CD8-positive, alpha-beta memory T cell (primary cell): ENCODE results near the gene BTD. TPM values are rescaled to one million over a fixed set of nuclear protein-coding genes. Genes with fewer than 3 reads are reported as not detected.

ENCODE experiments used
- CTCF ChIA-PET: fragments of 350-600 bp; sonication (Branson Sonifier 250); formaldehyde crosslinking; loops from one replicate; lab custom pipeline; 2021; ENCODE audit warnings: antibody characterized with exemption; lab: Charles Lee
- POLR2A ChIA-PET: fragments of 350-600 bp; sonication (Branson Sonifier 250); formaldehyde crosslinking; loops from one replicate; lab custom pipeline; 2021; ENCODE audit warnings: antibody characterized with exemption; lab: Charles Lee
- DNase-seq, 5 donors: peaks; one replicate each; pipeline versions ENCODE4 v3.0.0 to v3.0.0-alpha.2; 2020 to 2022; ENCODE audit warnings: mixed read lengths in 1 of 5
- H3K27ac ChIP-seq: one replicate; pipeline ENCODE4 v1.7.0; 2013; ENCODE audit warnings: low read depth, mild to moderate bottlenecking, low read length, moderate library complexity
- H3K27me3 ChIP-seq: 2 replicates; pipeline ENCODE4 v1.7.0; 2013; ENCODE audit warnings: low read length, mild to moderate bottlenecking; ENCODE audit not compliant: insufficient read depth, poor library complexity, severe bottlenecking
- H3K36me3 ChIP-seq: 2 replicates; pipeline ENCODE4 v1.7.0; 2013; ENCODE audit warnings: mild to moderate bottlenecking, low read length, moderate library complexity; ENCODE audit not compliant: insufficient read depth
- H3K4me1 ChIP-seq: 2 replicates; pipeline ENCODE4 v1.7.0; 2013; ENCODE audit warnings: mild to moderate bottlenecking, low read length, moderate library complexity; ENCODE audit not compliant: insufficient read depth
- H3K4me3 ChIP-seq: 2 replicates; pipeline ENCODE4 v1.7.0; 2013; ENCODE audit warnings: mild to moderate bottlenecking, low read length
- H3K9me3 ChIP-seq: 2 replicates; pipeline ENCODE4 v1.7.0; 2013; ENCODE audit warnings: mild to moderate bottlenecking, low read length
- H3K27ac Mint-ChIP-seq, 8 donors: one replicate each; pipeline ENCODE4 v1.8.0; 2020 to 2021; ENCODE audit warnings: mixed read lengths in 8 of 8, mild to moderate bottlenecking in 6 of 8, inconsistent platforms in 3 of 8, moderate library complexity in 3 of 8
- H3K27me3 Mint-ChIP-seq, 2 donors: one replicate each; pipeline ENCODE4 v1.8.0; 2020 to 2021; ENCODE audit warnings: mixed read lengths in 2 of 2, mild to moderate bottlenecking in 1 of 2, moderate library complexity in 1 of 2
- H3K36me3 Mint-ChIP-seq, 3 donors: one replicate each; pipeline ENCODE4 v1.8.0; 2020 to 2021; ENCODE audit warnings: mixed read lengths in 3 of 3, inconsistent platforms in 1 of 3, mild to moderate bottlenecking in 1 of 3
- H3K4me1 Mint-ChIP-seq, 3 donors: one replicate each; pipeline ENCODE4 v1.8.0; 2020 to 2021; ENCODE audit warnings: mixed read lengths in 3 of 3, inconsistent platforms in 1 of 3, mild to moderate bottlenecking in 1 of 3
- H3K4me3 Mint-ChIP-seq, 7 donors: one replicate each; pipeline ENCODE4 v1.8.0; 2020 to 2021; ENCODE audit warnings: mixed read lengths in 7 of 7, mild to moderate bottlenecking in 6 of 7, moderate library complexity in 4 of 7, inconsistent platforms in 2 of 7
- H3K9me3 Mint-ChIP-seq, 5 donors: one replicate each; pipeline ENCODE4 v1.8.0; 2020 to 2022; ENCODE audit warnings: mixed read lengths in 5 of 5, mild to moderate bottlenecking in 3 of 5, moderate library complexity in 2 of 5, inconsistent platforms in 1 of 5
- polyA plus RNA-seq: library from polyadenylated mRNA; unstranded; fragments of 300-500 nt; fragmentation: Illumina TruSeq; gene quantifications from one replicate; pipeline ENCODE4 v1.2.3, GENCODE V29; 2021
- total RNA-seq, 2 experiments: library from RNA; stranded (reverse); gene quantifications; one replicate each; pipeline ENCODE4 v1.2.3, GENCODE V29; 2021

The BTD gene
- total and polyA plus RNA-seq, 3 experiments from 2014 or later: 5.5 to 20.7 (median 6.0) TPM

DNA sequence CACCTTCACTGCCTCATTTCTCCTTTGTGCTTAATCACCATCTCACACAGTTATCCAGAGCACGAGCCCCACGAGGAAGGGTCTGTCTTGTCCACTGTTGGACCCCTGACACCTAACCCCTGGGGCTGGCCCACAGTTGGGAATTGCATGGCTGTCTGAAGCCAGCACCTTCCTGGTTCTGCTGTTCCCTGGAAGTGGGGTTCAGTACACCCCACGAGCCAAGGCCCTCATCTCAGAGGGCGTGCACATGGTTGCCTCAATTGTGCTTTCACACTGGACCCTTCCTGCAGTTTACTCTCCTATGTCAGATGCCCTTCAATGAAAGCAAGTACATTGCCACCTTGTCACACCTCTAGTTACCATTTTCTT lies 30.7 kb downstream of the BTD start:
- no peaks in the 10 kb centered on the region for H3K9me3 Mint-ChIP-seq
- POLR2A ChIA-PET: no interaction called here
- Histone ChIP-seq H3K4me1 (peaks cover 21% of the 10 kb centered on the region), H3K27ac (no peak overlapping the region), H3K27me3 (no peaks in the 10 kb centered on the region), H3K9me3 (no peaks in the 10 kb centered on the region), H3K4me3 (no peak overlapping the region), H3K36me3 (no peaks in the 10 kb centered on the region)
- no peak for DNase-seq
- H3K4me3 Mint-ChIP-seq: no peak overlapping the region
- H3K27ac Mint-ChIP-seq: peak overlapping the region in 2 of 8 donors; percentile 18 to 64
- H3K4me1 Mint-ChIP-seq: peaks cover 25 to 47% (median 47%) of the 10 kb centered on the region in 3 donors
- no peaks in the 10 kb centered on the region for H3K27me3 Mint-ChIP-seq
- CTCF ChIA-PET: no interaction called here
- H3K36me3 Mint-ChIP-seq: peaks cover 0 to 8% (median 8%) of the 10 kb centered on the region in 3 donors

DNA sequence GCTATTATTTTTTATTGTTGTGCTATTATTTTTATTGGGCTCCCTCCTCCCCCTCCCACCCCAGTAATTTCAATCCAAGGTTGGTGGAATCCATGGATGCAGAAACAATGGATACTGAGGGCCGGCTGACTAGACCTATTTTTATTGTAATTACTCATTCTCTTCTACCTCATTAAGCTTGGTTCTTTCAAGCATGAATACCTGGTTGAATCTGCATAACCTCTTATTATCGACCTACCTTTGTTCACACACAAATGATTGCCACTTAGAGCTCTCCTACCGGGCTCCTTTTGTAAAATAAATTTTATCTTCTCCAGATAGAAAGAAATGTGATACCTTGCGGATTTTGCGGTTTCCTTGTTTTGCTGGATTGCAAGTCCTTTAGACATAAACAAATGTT lies 31.6 kb downstream of the BTD start:
- Histone ChIP-seq H3K4me3 (no peak overlapping the region), H3K4me1 (peaks cover 21% of the 10 kb centered on the region), H3K36me3 (no peaks in the 10 kb centered on the region), H3K27me3 (no peaks in the 10 kb centered on the region), H3K9me3 (no peaks in the 10 kb centered on the region), H3K27ac (no peak overlapping the region)
- H3K4me3 Mint-ChIP-seq: no peak overlapping the region
- no peak for DNase-seq
- H3K27me3 Mint-ChIP-seq: no peaks in the 10 kb centered on the region
- H3K9me3 Mint-ChIP-seq: no peaks in the 10 kb centered on the region
- CTCF ChIA-PET: no interaction called here
- H3K27ac Mint-ChIP-seq: no peak overlapping the region
- peaks cover 0 to 9% (median 6%) of the 10 kb centered on the region in 3 donors for H3K36me3 Mint-ChIP-seq
- POLR2A ChIA-PET: no interaction called here
- peaks cover 33 to 56% (median 53%) of the 10 kb centered on the region in 3 donors for H3K4me1 Mint-ChIP-seq

DNA sequence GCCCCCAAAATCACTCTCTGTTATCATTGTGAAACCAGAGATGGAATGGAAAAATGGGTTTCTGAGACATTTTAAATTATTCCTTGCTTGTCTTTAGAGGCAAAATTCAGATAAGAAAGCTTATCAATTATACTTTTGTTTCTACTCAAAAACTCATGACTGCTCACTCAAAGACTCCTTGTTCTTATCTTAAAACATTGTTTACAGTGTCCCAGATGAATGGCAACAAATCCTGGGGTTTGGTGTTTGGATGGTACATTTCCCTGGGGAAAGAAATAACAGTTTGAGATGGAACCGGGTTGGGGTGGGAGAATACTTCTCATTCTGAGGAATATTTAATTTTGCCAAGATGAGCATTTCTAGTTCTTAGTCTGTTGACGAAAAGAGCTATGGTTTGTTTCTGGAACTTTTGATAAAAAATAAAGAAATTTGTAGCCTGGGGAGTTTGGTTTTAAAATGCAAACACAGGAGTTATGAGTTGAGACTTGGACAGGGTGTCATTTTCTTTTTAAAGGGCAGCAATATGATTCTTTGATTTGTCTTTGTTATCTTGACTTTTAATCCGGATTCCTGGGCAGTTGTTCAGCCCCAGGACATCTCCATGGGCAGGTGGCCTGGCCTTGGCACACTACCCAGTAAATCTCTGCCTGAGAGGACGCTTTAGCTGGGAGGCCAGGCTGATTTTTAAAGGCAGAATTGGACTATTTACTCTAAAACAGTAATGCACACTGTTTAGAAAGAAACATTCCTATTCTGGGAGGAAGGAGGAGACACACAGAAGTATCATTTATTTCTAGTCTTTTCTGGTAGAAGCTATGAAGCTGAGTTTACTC lies 32.4 kb downstream of the BTD start:
- no peak overlapping the region for H3K27ac ChIP-seq
- peak overlapping the region in 1 of 8 donors; percentile 46 for H3K27ac Mint-ChIP-seq
- H3K9me3 Mint-ChIP-seq: no peaks in the 10 kb centered on the region
- ChIA-PET CTCF (interaction anchor here (2.0 kb wide), 1 partner anchor 7 kb away, joined by 7 read pairs; no protein-coding TSS in a partner anchor), POLR2A (no interaction called here)
- H3K4me3 Mint-ChIP-seq: no peak overlapping the region
- no peaks in the 10 kb centered on the region for H3K27me3 Mint-ChIP-seq
- H3K4me3 ChIP-seq: no peak overlapping the region
- H3K9me3 ChIP-seq: no peaks in the 10 kb centered on the region
- peaks cover 0 to 11% (median 6%) of the 10 kb centered on the region in 3 donors for H3K36me3 Mint-ChIP-seq
- no peaks in the 10 kb centered on the region for H3K36me3 ChIP-seq
- no peaks in the 10 kb centered on the region for H3K27me3 ChIP-seq
- no peak for DNase-seq
- peaks cover 33 to 61% (median 56%) of the 10 kb centered on the region in 3 donors for H3K4me1 Mint-ChIP-seq
- H3K4me1 ChIP-seq: peaks cover 21% of the 10 kb centered on the region

DNA sequence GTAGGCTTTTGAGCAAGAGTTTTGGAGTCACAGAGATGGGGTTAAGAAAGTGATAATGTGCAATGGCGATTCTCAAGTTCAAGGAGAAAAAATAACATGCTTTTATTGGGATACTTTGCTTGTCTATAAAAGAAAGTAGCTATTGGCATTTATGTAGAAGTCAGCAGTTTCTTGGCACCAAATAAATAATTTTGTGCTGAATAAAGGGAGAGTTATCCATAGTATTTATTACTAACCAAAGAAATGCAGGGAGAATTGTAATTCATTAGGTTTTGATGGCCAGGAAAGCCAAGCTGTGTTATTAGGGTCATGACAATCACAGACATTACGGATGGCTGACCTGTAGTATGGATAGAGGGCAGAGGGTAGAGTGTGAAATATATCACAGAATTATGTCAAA lies 33.1 kb downstream of the BTD start:
- Mint-ChIP-seq H3K4me3 (no peak overlapping the region), H3K36me3 (peaks cover 0 to 11% (median 6%) of the 10 kb centered on the region in 3 donors), H3K9me3 (no peaks in the 10 kb centered on the region), H3K27me3 (no peaks in the 10 kb centered on the region), H3K27ac (peak overlapping the region in 1 of 8 donors; percentile 24), H3K4me1 (peaks cover 33 to 61% (median 56%) of the 10 kb centered on the region in 3 donors)
- Histone ChIP-seq H3K36me3 (no peaks in the 10 kb centered on the region), H3K27ac (no peak overlapping the region), H3K4me3 (no peak overlapping the region), H3K9me3 (no peaks in the 10 kb centered on the region), H3K4me1 (peaks cover 21% of the 10 kb centered on the region), H3K27me3 (no peaks in the 10 kb centered on the region)
- DNase-seq: no peak
- CTCF ChIA-PET: interaction anchor here (1.6 to 2.0 kb wide), 2 partner anchors 8 to 178 kb away, joined by 5 to 7 read pairs; no protein-coding TSS in a partner anchor
- POLR2A ChIA-PET: no interaction called here

DNA sequence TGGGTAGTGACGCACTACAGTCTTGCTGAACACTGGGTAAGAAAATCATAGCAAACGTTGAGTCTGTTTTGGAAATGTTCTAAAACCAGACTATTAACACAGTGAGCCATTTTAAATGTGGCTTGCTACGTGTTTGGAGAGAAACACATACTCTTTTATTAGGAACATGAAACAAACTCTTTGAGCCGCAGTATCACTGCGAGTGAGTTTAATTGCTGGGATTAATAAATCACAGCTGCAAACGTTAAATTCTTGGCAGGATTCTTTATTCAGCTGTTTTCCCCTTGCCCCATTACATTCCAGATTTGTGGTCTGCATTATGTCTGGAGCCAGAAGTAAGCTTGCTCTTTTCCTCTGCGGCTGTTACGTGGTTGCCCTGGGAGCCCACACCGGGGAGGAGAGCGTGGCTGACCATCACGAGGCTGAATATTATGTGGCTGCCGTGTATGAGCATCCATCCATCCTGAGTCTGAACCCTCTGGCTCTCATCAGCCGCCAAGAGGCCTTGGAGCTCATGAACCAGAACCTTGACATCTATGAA lies 33.6 kb downstream of the BTD start:
- Mint-ChIP-seq H3K27ac (no peak overlapping the region), H3K27me3 (no peaks in the 10 kb centered on the region), H3K36me3 (peaks cover 0 to 11% (median 6%) of the 10 kb centered on the region in 3 donors), H3K4me3 (peak overlapping the region in 1 of 7 donors; percentile 6), H3K9me3 (no peaks in the 10 kb centered on the region), H3K4me1 (peaks cover 28 to 56% (median 51%) of the 10 kb centered on the region in 3 donors)
- no peaks in the 10 kb centered on the region for H3K36me3 ChIP-seq
- H3K4me1 ChIP-seq: peaks cover 21% of the 10 kb centered on the region
- ChIA-PET CTCF (interaction anchor here (1.6 to 2.0 kb wide), 2 partner anchors 9 to 177 kb away, joined by 5 to 7 read pairs; no protein-coding TSS in a partner anchor), POLR2A (no interaction called here)
- no peaks in the 10 kb centered on the region for H3K9me3 ChIP-seq
- H3K4me3 ChIP-seq: no peak overlapping the region
- no peak for DNase-seq
- no peak overlapping the region for H3K27ac ChIP-seq
- H3K27me3 ChIP-seq: no peaks in the 10 kb centered on the region

DNA sequence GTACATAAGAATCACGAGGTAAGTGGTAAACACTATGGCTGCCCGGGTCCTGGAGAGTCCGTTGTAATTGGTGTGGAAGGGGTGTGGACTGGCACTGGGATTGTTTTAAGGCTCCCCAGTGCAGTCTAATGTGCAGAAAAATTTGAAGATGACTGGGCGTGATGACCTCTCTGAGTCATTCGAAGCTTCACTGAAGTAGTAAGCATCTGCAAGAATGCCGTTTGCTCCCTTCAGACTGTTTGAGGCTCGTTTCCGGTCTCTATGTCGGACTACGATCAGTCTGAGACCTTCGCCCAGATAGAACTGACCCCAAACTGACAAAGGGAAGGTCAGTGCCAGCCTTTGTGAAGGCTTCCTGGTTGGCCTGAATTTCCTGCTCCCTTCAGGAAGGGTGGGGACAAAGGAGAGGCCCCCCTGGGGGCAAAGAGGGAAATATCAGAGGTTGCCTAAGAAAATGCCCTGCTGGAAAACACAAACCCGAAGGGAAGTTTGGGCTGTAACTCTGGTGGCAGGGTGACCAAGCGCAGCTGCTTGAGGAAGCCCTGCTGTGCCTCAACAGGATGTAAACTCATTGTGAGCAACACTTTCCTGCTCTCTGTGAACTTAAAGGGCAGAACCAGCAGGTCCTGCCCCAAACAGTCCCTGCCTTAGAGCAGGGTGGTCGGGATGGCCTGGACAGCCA lies 34.6 kb downstream of the BTD start:
- ChIA-PET CTCF (interaction anchor here (1.6 to 2.0 kb wide), 2 partner anchors 10 to 176 kb away, joined by 5 to 7 read pairs; no protein-coding TSS in a partner anchor), POLR2A (interaction anchor here (0.5 to 0.7 kb wide), 2 partner anchors 11 to 25 kb away, joined by 3 read pairs; no protein-coding TSS in a partner anchor)
- H3K4me1 Mint-ChIP-seq: peaks cover 25 to 46% (median 42%) of the 10 kb centered on the region in 3 donors
- peaks cover 0 to 11% (median 6%) of the 10 kb centered on the region in 3 donors for H3K36me3 Mint-ChIP-seq
- peak in 1 of 5 donors; percentile 47 for DNase-seq
- no peaks in the 10 kb centered on the region for H3K36me3 ChIP-seq
- H3K27me3 Mint-ChIP-seq: no peaks in the 10 kb centered on the region
- H3K27ac ChIP-seq: no peak overlapping the region
- H3K27me3 ChIP-seq: no peaks in the 10 kb centered on the region
- H3K4me3 Mint-ChIP-seq: peak overlapping the region; percentile 6 to 84 (median 57)
- peak overlapping the region in 7 of 8 donors; percentile 19 to 85 (median 75) for H3K27ac Mint-ChIP-seq
- H3K4me3 ChIP-seq: no peak overlapping the region
- peaks cover 13% of the 10 kb centered on the region for H3K4me1 ChIP-seq
- no peaks in the 10 kb centered on the region for H3K9me3 ChIP-seq
- no peaks in the 10 kb centered on the region for H3K9me3 Mint-ChIP-seq

DNA sequence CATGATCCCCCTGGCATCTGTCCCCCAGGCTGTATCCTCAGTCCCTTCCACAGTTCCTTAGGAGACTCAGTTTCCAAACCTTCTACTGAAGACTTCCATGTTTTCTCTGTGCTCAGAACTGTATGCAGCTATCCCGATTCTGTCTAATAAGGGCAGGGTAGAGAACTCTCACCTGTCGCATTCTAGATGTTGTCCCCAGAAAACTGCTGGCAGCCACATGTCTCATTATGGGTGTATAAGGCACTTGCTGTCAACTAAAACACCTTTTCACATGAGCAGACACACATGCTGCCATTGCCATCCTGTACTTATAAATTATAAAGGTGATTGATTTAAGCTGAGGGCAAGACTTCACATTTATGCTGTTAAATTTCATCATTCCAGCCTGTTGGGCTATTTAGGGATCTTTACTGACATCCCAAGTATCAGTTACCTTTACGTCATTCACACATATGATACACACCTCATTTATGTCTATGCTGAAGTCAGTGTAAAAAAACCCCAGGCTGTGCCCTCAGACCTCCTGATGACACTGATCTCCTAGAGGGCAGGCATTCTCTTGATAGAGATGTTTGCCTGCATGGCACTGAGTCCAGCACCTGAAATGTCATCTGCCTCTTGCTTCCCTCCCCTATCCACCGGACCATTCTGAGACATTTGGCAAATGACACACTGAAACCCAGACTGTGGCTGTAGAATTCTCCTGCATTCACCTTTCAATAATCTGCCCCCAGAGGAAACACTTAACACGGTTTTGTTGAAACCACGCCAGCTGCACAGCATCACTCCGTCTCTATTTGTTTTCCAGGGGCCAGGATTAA lies 35.8 kb downstream of the BTD start:
- POLR2A ChIA-PET: no interaction called here
- peak overlapping the region in 2 of 7 donors; percentile 30 to 32 for H3K4me3 Mint-ChIP-seq
- no peaks in the 10 kb centered on the region for H3K27me3 Mint-ChIP-seq
- no peaks in the 10 kb centered on the region for H3K27me3 ChIP-seq
- H3K9me3 Mint-ChIP-seq: no peaks in the 10 kb centered on the region
- H3K4me3 ChIP-seq: no peak overlapping the region
- no peak for DNase-seq
- H3K27ac Mint-ChIP-seq: peak overlapping the region in 5 of 8 donors; percentile 30 to 72 (median 46)
- no peaks in the 10 kb centered on the region for H3K9me3 ChIP-seq
- H3K36me3 ChIP-seq: no peaks in the 10 kb centered on the region
- CTCF ChIA-PET: interaction anchor here (1.7 kb wide), 1 partner anchor 174 kb away, joined by 3 read pairs; no protein-coding TSS in a partner anchor
- no peak overlapping the region for H3K27ac ChIP-seq
- peaks cover 13% of the 10 kb centered on the region for H3K4me1 ChIP-seq
- peaks cover 0 to 15% (median 15%) of the 10 kb centered on the region in 3 donors for H3K36me3 Mint-ChIP-seq
- peaks cover 20 to 39% (median 37%) of the 10 kb centered on the region in 3 donors for H3K4me1 Mint-ChIP-seq
